Skeletal muscle tissue (tissue), 4 donors: ENCODE measurements around the gene MPRIP. TPM values are rescaled to one million over a fixed set of nuclear protein-coding genes. Genes with fewer than 3 reads are reported as not detected.

Experiments used
- H3K27ac ChIP-seq: one replicate; pipeline ENCODE4 v1.7.0; 2013; ENCODE audit warnings: mild to moderate bottlenecking, low read depth, low read length, inconsistent platforms
- H3K27me3 ChIP-seq, 3 donors: one replicate each; pipeline ENCODE4 v1.7.0; 2013; ENCODE audit warnings: low read length in 3 of 3; ENCODE audit not compliant: control insufficient read depth in 3 of 3, insufficient read depth in 3 of 3
- H3K36me3 ChIP-seq, 3 donors: one replicate each; pipeline ENCODE4 v1.7.0; 2013; ENCODE audit warnings: low read length in 3 of 3; ENCODE audit not compliant: control insufficient read depth in 3 of 3, insufficient read depth in 3 of 3
- H3K4me1 ChIP-seq, 3 donors: one replicate each; pipeline ENCODE4 v1.7.0; 2013; ENCODE audit warnings: low read length in 3 of 3, mild to moderate bottlenecking in 3 of 3; ENCODE audit not compliant: control insufficient read depth in 3 of 3, insufficient read depth in 3 of 3
- H3K4me3 ChIP-seq, 3 donors: one replicate each; pipeline ENCODE4 v1.7.0; 2013; ENCODE audit warnings: low read length in 3 of 3
- H3K9ac ChIP-seq, 3 donors: one replicate each; pipeline ENCODE4 v1.7.0; 2013; ENCODE audit warnings: low read length in 3 of 3, mild to moderate bottlenecking in 3 of 3, moderate library complexity in 2 of 3, low read depth in 1 of 3
- H3K9me3 ChIP-seq, 3 donors: one replicate each; pipeline ENCODE4 v1.7.0; 2013; ENCODE audit warnings: low read length in 3 of 3; ENCODE audit not compliant: control insufficient read depth in 3 of 3
- total RNA-seq: library from RNA; depleted of rRNA; stranded (reverse); fragments of >200 nt; gene quantifications from one replicate; pipeline ENCODE4 v1.2.3, GENCODE V29; 2014
- donor health status: Osteomylitis.

MPRIP gene
- total RNA-seq, 1 donor from 2014 or later = 79.3 TPM

- Histone ChIP-seq H3K4me1 (peaks cover 0 to 7% (median 4%) of the 10 kb centered on the region in 3 donors), H3K36me3 (peaks cover 54 to 60% (median 59%) of the 10 kb centered on the region in 3 donors), H3K9me3 (no peaks in the 10 kb centered on the region), H3K9ac (no peak overlapping the region), H3K4me3 (no peak overlapping the region), H3K27me3 (no peaks in the 10 kb centered on the region), H3K27ac (no peak overlapping the region)
Measured at GRCh38 chr17:17214646-17215436, 172.6 kb downstream of the MPRIP start.

- H3K9me3 ChIP-seq = no peaks in the 10 kb centered on the region
Measured at GRCh38 chr17:17215575-17215974, 173.3 kb downstream of the MPRIP start.

GRCh38 chr17:17216236-17216635 lies 174.0 kb downstream of the MPRIP start:
- H3K4me3 ChIP-seq = no peak overlapping the region
- no peak overlapping the region for H3K27ac ChIP-seq
- H3K4me1 ChIP-seq = peaks cover 0 to 3% (median 1%) of the 10 kb centered on the region in 3 donors
- H3K9me3 ChIP-seq = no peaks in the 10 kb centered on the region
- no peaks in the 10 kb centered on the region for H3K27me3 ChIP-seq
- H3K36me3 ChIP-seq = peaks cover 67 to 74% (median 73%) of the 10 kb centered on the region in 3 donors
- H3K9ac ChIP-seq = no peak overlapping the region

More at GRCh38 chr17:17215575-17215974, 173.3 kb downstream of the MPRIP start:
- H3K36me3 ChIP-seq = peaks cover 60 to 68% (median 66%) of the 10 kb centered on the region in 3 donors
- no peak overlapping the region for H3K9ac ChIP-seq
- no peak overlapping the region for H3K4me3 ChIP-seq
- H3K27ac ChIP-seq = no peak overlapping the region
- peaks cover 0 to 7% (median 4%) of the 10 kb centered on the region in 3 donors for H3K4me1 ChIP-seq
- no peaks in the 10 kb centered on the region for H3K27me3 ChIP-seq

- H3K27ac ChIP-seq = no peak overlapping the region
- H3K27me3 ChIP-seq = no peaks in the 10 kb centered on the region
- H3K4me1 ChIP-seq = no peaks in the 10 kb centered on the region
- no peak overlapping the region for H3K4me3 ChIP-seq
- peaks cover 72 to 80% (median 78%) of the 10 kb centered on the region in 3 donors for H3K36me3 ChIP-seq
- no peak overlapping the region for H3K9ac ChIP-seq
- no peaks in the 10 kb centered on the region for H3K9me3 ChIP-seq
Measured at GRCh38 chr17:17216776-17217175, 174.5 kb downstream of the MPRIP start.

GRCh38 chr17:17217995-17218394 lies 175.7 kb downstream of the MPRIP start:
- no peaks in the 10 kb centered on the region for H3K4me1 ChIP-seq
- H3K27ac ChIP-seq = no peak overlapping the region
- H3K9me3 ChIP-seq = no peaks in the 10 kb centered on the region
- H3K9ac ChIP-seq = no peak overlapping the region
- H3K36me3 ChIP-seq = peaks cover 79 to 85% (median 84%) of the 10 kb centered on the region in 3 donors
- no peak overlapping the region for H3K4me3 ChIP-seq
- H3K27me3 ChIP-seq = no peaks in the 10 kb centered on the region

- peaks cover 86 to 91% (median 87%) of the 10 kb centered on the region in 3 donors for H3K36me3 ChIP-seq
- H3K4me3 ChIP-seq = no peak overlapping the region
Measured at GRCh38 chr17:17220529-17220928, 178.3 kb downstream of the MPRIP start.

GRCh38 chr17:17221329-17221728 lies 179.1 kb downstream of the MPRIP start:
- Histone ChIP-seq H3K4me3 (no peak overlapping the region), H3K4me1 (no peaks in the 10 kb centered on the region), H3K9ac (no peak overlapping the region), H3K27me3 (no peaks in the 10 kb centered on the region), H3K9me3 (no peaks in the 10 kb centered on the region), H3K27ac (no peak overlapping the region), H3K36me3 (peaks cover 85 to 92% (median 87%) of the 10 kb centered on the region in 3 donors)

More at GRCh38 chr17:17220529-17220928, 178.3 kb downstream of the MPRIP start:
- Histone ChIP-seq H3K27me3 (no peaks in the 10 kb centered on the region), H3K4me1 (no peaks in the 10 kb centered on the region), H3K9me3 (no peaks in the 10 kb centered on the region), H3K9ac (no peak overlapping the region), H3K27ac (no peak overlapping the region)

GRCh38 chr17:17223736-17224135 lies 181.5 kb downstream of the MPRIP start:
- Histone ChIP-seq H3K36me3 (peaks cover 85 to 90% (median 86%) of the 10 kb centered on the region in 3 donors), H3K4me1 (peaks cover 9 to 11% (median 11%) of the 10 kb centered on the region in 3 donors), H3K27me3 (no peaks in the 10 kb centered on the region), H3K27ac (no peak overlapping the region), H3K9ac (no peak overlapping the region), H3K9me3 (no peaks in the 10 kb centered on the region), H3K4me3 (no peak overlapping the region)

- Histone ChIP-seq H3K9ac (no peak overlapping the region), H3K27ac (no peak overlapping the region), H3K9me3 (no peaks in the 10 kb centered on the region), H3K4me3 (no peak overlapping the region), H3K36me3 (peaks cover 85 to 90% (median 86%) of the 10 kb centered on the region in 3 donors), H3K4me1 (peaks cover 13 to 15% (median 15%) of the 10 kb centered on the region in 3 donors), H3K27me3 (no peaks in the 10 kb centered on the region)
Measured at GRCh38 chr17:17224137-17224536, 181.9 kb downstream of the MPRIP start.

GRCh38 chr17:17225901-17226300 lies 183.6 kb downstream of the MPRIP start:
- Histone ChIP-seq H3K4me1 (peaks cover 16 to 29% (median 27%) of the 10 kb centered on the region in 3 donors), H3K9me3 (no peaks in the 10 kb centered on the region), H3K27ac (no peak overlapping the region), H3K9ac (no peak overlapping the region), H3K36me3 (peaks cover 82 to 97% (median 86%) of the 10 kb centered on the region in 3 donors), H3K4me3 (no peak overlapping the region), H3K27me3 (no peaks in the 10 kb centered on the region)
